Measurements from ENCODE around the gene GREB1L. TPM values are rescaled to one million over a fixed set of nuclear protein-coding genes. Genes with fewer than 3 reads are reported as not detected.
A peak's percentile ranks its signal among the peaks of the same experiment; 100 is the strongest.
"Not testable (repeated sequence)": the region's sequence is repeated elsewhere in the genome, so short reads cannot be mapped to it uniquely, and the experiment has no call there.

The GREB1L gene
- total RNA-seq, 1 donor from 2014 or later: 7.2 TPM

DNA sequence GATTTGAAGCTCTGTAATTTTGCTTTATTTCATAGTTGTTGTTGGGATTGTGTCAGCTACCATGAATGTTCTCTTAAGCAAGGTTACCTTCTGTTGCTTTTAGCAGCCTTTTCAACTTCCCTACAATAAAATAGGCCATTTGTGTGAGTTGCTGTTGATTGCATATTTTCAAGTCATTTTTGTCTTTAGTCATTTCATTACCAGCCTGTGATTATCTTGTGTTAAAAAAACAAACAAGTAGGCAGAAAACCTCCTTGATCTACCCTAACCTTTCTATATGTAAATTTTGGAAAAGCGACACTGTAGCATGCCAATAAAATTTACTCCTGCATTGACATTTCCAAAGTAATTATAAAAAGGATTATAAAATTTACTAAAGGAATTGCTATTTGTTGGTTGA is 19.3 kb downstream of the GREB1L start:
- intact Hi-C loops (cut with micrococcal nuclease): no loop called here
- no peak for DNase-seq
- ATAC-seq: no peak

DNA sequence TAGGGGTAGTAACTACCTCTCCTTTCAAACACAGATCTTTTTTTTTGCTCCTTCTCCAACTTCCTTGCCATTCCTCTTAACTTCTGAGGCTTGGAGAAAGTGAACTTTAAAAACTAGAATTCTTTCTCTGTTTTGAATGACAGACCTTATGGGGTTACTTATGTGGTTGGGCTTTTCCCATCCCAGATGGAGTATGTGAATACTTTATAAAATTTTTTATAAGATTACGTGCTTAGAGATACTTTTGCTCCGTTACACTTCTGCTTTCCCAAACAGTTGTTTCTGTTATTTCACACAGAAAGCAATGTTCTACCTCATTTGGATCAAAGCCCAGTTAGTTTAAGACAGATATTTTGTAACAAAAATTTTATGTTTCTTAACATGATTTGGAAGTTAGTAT is 20.2 kb downstream of the GREB1L start:
- DNase-seq: no peak
- ATAC-seq: no peak
- intact Hi-C loops (cut with micrococcal nuclease): no loop called here

DNA sequence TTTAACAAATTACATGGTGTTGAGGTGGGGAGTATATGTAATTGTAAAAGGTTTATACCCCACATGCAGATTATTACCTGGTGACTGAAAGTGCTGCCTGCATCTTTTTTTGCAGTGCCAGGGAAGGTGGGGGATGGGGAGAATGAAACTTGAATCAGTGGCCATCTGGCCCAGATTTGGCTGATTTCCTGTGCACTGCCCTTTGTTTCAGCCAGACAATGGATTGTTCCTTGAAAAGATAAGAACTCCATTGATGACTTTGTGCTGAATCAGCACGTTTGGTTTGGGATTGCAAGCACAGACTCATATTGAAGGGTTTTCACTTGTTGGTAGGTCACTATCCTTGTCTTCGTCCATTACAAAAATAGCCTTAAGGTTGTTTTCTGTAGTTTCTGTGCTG is 20.9 kb downstream of the GREB1L start:
- no peak for ATAC-seq
- no peak for DNase-seq
- intact Hi-C loops (cut with micrococcal nuclease): no loop called here

DNA sequence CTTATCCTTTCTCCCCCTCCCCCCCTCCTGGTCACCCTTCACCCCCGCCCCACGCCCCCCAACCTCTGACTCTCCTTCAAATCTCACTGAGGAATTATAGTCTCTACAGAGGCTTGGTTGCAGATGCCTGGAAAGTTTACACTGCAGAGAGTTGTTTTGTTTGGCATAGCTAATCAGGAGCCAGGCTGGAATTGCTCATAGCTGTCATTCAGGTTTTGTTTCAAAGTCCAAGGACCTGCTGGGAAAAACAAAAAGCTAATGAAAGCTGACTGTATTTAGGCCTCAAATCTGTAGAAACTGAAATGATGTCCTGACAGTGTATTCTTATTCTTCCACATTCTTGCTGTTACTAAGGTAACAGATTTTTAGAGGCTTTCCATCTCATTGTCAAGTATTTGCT is 22.6 kb downstream of the GREB1L start:
- intact Hi-C loops (cut with micrococcal nuclease): no loop called here
- ATAC-seq (peak; percentile 62), DNase-seq (no peak)

DNA sequence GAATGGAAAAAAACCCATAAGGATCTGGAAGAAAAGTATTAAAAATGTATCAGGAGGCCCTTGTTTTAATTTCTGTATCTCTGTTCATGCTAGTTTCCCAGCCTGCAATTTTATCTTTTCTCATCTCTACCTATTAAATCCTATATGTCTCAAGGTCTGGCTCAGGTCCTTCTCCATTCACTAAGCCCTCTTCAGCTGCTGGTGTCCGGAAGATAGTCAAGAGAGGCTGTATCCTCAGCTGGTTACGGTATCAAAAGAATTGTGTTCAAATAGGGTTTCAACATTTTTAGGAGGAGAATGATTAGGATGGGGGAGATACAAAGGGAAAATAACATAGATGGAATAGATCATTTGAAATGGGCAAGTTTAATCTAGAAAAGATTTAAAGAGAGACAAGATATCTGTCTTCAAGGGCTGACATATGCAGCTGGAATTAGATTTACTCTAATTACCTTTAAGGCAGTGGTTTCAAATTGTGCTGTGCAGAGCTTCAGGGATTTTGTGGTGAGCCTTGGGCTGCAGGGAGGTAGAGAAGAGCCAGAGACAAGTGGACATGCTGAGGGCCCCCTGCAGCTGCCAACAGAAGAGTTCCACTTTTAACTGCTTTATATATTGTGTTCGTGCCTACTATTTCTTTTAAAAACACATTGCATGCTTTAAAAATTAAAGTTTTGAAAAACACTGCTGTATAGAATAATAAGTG is 24.1 kb downstream of the GREB1L start:
- ATAC-seq: peak; percentile 38

DNA sequence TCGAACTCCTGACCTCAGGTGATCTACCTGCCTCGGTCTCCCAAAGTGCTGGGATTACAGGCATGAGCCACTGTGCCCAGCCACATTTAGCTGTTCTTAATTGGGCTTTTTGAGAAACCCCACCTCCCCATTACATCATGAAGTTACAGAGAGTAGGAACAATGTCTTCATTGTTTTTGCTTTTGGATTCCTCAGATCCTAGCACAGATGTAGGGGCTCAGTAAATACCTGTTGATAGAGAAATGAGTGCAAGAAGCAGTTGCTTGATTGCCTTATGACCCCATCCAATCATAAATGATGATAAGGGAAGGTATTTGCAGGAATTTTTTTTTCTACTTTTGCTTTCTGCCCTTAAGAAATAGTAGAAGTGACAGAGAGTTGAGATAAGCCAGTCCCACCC is 25.4 kb downstream of the GREB1L start:
- ATAC-seq: no peak
- intact Hi-C loops (cut with micrococcal nuclease): no loop called here
- no peak for DNase-seq

More for the DNA sequence above, 24.1 kb downstream of the GREB1L start:
- no peak for DNase-seq
- intact Hi-C loops (cut with micrococcal nuclease): no loop called here

DNA sequence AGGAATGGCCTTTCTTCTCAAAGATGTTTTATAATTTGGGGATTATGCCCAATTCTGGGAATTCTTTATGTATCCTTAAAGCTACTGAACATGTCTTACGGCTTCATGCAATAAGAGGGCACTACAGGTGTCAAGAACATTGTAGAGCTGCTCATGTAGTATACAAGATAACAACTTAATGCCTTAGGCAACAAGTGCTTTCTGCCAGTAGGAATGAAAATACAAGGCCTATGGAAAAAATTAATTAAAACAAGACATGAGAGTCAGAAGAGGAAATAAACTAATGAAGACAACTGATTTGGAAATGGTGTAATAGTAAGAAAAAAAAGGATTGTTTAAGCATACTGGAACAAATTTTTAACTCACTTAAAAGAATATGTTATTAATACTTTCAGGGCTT is 27.3 kb downstream of the GREB1L start:
- intact Hi-C loops (cut with micrococcal nuclease): no loop called here
- no peak for ATAC-seq
- DNase-seq: no peak

DNA sequence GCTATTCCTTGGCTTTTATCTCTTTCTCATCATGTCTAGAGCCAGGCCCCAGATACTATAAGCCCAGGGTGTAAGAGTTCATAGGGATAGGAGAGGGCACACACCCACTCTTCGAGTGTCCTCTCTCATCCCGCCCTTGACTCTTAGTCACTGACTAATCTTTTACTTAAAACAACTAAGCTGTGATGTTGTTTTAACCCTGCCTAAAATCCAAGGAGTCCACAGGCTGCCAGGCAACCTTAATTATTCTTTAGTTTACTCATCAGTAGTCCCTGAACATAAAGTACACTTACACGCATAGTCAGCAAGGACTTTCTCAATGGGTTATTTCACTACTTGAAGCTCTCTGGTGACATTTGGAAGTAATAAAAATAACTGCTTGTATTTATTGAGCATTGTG is 28.4 kb downstream of the GREB1L start:
- intact Hi-C loops (cut with micrococcal nuclease): loop anchor here (2.0 kb wide), 1 partner anchor 54 kb away; no protein-coding TSS in a partner anchor
- DNase-seq (no peak), ATAC-seq (no peak)

DNA sequence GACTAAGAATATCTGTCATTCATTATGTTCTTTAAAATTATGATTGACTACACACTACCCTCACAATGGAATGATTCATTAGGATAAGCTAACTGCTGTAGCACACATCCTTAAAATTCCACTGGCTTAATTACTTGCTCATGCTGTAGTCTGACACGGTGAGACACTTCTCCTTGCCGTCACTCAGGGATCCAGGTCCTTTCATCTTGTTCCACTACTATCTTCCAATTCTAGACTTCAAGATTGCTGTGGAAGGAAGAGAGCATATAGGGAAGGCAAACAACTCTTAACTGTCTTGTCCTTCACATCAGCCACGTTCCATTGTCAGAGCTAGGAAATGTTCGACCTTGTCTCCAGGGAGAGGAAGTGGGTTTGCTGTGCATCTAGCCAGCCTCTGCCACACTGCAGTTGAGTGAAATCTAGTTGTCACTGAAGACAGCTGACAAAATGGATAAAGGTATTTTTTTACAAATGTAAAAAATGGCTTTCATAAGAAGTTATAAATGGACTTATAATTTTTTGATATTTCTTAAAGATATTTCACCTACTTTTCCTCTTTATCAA is 30.1 kb downstream of the GREB1L start:
- DNase-seq (no peak), ATAC-seq (peak; percentile 33)
- intact Hi-C loops (cut with micrococcal nuclease): no loop called here

DNA sequence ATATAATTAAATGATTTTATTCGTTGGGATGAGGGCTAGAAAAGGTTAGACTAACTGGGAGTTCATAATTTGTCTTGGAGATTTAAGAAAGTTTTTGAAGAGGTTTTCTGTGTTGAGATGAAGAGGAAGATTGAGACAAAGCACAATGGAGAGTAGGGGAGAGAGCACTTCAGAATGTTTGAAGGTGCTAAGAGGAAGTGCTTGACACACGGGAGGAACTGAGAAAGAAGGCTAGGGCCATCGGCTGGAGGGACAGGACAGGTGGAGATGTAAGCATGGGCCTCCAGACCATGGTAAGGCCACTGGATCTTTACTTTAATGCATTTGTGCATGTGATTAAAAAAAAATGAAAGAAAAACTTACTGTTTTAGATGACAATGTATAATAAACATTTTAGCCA is 31.5 kb downstream of the GREB1L start:
- ATAC-seq (no peak), DNase-seq (no peak)
- intact Hi-C loops (cut with micrococcal nuclease): no loop called here

DNA sequence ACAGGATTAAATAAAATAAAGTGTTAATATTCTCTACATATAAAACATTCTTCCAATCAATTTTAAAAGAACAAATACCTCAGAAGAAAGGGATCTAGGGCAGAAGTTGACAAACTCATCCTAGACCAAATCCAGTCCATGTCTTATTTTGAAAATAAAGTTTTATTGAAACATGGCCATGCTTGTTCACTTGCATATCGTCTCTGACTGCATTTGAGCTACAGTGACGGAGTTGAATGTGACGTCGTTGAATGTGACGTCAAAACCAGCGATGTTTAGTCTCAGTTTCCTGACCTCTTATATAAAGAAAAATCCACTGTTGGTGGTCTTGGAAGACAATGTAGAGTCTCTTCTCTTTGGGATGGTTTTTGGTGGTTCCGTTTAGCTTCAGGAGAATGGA is 33.6 kb downstream of the GREB1L start:
- intact Hi-C loops (cut with micrococcal nuclease): no loop called here
- DNase-seq (no peak), ATAC-seq (no peak)

DNA sequence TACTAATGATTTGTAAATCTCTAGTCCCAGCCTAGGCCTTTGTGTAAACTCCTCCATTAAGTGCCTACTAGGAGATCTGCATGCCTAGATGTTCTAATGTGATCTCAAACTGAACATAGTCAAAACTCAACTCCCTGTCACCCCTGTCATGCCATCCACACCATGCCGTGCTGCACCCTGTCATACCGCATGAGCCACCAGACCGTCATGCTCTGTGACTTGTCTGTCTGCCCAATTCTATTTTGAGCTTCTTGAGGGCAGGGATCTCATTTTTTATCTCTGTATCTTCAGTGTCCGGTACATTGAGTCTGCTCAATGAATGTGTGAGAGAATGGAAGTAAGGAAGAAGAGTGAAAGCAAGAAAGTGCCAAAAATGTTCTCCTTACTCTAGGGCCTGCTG is 35.5 kb downstream of the GREB1L start:
- DNase-seq (peak; percentile 50), ATAC-seq (peak; percentile 98)
- intact Hi-C loops (cut with micrococcal nuclease): no loop called here

DNA sequence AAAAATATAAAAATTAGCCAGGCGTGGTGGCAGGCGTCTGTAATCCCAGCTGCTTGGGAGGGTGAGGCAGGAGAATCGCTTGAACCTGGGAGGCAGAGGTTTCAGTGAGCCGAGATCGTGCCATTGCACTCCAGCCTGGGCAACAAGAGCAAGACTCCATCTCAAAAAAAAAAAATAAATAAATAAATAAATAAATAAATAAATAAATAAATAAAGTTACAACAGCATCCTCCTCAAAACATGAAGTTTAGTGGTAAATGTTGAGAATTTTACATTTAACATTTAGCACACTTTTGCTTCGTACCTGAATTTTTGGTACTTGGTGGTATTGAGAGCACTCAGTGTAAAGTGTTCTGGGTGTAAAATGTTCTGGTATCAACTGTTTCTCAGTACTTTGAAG is 36.2 kb downstream of the GREB1L start:
- intact Hi-C loops (cut with micrococcal nuclease): not testable (repeated sequence)

DNA sequence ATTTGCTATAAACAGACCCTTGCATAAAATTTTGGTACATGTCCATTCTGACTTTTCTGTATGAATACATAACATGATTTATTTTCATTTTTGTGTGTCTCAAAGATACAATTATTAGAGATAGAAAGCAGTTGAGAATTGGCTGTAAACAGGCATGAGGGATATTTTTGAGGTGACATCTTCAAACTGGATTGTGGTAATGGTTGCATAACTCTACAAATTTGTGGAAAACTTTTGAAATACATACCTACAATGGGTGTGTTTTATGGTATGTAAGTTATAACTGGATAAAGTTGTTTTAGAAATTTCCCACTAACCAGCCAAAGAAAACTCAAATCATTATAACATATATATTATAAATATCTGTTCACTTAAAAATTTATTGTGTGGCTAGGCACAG is 39.6 kb downstream of the GREB1L start:
- intact Hi-C loops (cut with micrococcal nuclease): no loop called here
- ATAC-seq (no peak), DNase-seq (no peak)

More for the DNA sequence above, 36.2 kb downstream of the GREB1L start:
- DNase-seq, ATAC-seq: not testable (repeated sequence)

DNA sequence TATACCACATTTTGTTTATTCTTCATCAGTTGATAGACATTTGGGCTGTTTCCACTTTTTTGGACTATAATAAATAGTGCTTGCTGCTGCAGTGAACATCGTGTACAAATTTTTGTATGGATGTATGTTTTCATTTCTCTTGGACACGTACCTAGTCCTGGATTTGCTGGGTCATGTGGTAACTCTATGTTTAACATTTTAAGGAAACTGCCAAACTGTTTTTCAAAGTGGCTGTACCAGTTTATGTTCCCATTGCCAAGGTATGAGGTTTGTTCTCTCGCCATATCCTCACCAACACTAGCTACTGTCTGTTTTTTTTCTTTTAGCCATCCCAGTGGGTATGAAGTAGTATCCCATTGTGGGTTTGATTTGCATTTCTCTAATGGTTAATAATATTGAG is 42.5 kb downstream of the GREB1L start:
- intact Hi-C loops (cut with micrococcal nuclease): no loop called here
- DNase-seq (no peak), ATAC-seq (no peak)

DNA sequence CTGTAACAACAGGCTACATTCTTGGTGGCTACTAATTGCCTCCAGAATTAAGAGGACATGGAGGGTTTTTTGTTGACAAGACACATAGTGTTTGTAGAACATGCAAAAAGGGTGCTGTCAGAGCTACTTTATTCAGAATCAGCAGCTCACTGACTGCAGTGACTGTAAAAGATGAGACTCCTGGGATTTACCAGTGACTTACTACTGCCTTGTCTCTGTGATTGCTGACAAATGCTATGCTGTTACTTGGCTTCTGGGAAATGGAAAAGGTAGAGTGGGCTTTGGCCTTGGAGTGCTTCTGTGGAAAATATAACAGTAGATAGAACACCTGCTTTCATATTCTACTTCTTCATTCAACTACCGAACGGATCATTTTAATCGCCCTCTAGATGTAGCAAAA is 47.8 kb downstream of the GREB1L start:
- intact Hi-C loops (cut with micrococcal nuclease): no loop called here
- DNase-seq (no peak), ATAC-seq (no peak)

DNA sequence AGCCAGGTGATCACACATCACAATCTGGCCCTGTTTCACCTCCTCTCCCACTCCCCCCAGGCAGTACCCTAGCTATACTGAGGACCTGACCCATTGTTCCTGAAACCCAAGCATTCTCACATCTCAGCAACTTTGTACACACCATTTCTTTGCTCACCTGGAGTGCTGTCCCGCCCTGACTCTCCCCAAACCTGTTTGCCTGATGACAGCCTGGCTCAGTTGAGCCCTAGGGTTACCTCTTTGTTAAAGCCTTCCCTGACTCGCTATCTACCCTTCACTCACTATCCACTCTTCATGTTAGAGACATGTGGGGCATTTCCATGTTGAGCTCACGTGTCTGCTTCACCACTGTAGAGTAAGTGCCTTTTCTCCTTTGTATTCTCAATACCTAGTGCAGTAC is 49.1 kb downstream of the GREB1L start:
- intact Hi-C loops (cut with micrococcal nuclease): no loop called here
- ATAC-seq (no peak), DNase-seq (no peak)

DNA sequence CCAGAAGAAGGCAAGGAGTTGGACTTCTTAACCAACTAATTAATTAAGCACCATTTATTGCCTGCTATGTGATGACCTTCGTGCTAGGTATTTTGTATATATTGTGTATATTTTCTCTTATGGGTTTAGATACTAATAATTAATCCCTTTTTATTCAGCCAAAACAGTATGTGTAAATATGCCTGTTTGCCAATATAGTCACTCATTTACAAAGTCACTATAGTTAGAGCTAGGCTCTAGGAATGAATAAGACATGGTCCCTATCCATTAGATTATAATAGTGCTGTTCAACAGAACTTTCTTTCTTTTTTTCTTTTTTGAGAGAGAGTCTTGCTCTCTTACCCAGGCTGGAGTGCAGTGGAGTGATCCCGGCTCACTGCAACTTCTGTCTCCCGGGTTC is 51.4 kb downstream of the GREB1L start:
- ATAC-seq (no peak), DNase-seq (no peak)
- intact Hi-C loops (cut with micrococcal nuclease): no loop called here

DNA sequence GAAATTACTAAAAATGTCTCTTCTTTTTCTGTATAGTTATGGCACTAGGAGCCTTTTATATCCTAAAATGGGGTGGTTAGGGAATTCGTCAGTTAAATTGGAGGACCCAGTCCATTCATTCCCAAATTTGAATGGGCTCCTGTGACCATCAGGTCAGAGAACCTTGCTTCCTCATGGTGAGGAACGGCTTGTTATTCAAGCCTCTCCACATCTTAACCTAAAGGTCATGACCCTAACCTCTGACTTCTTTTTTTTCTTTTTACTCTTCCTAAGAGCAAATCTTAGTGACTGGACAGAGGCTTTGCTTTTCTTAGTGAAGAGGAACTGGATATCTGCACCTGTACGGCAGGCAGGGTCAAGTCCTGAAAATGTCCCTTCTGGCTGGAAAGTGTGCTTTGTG is 53.1 kb downstream of the GREB1L start:
- DNase-seq: no peak
- intact Hi-C loops (cut with micrococcal nuclease): no loop called here
- no peak for ATAC-seq

DNA sequence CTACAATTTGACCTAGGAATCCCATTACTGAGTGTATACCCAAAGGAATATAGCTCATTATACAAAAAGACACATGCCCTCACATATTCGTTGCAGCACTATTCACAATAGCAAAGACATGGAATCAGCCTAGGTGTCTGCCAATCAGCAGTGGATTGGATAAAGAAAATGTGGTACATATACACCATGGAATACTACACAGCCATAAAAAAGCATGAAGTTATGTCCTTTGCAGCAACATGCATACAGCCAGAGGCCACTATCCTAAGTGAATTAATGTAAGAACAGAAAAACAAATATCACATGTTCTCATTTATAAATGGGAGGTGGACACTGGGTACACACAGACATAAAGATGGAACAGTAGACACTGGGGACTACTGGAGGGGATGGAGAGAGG is 54.0 kb downstream of the GREB1L start:
- intact Hi-C loops (cut with micrococcal nuclease): no loop called here
- no peak for DNase-seq
- ATAC-seq: no peak

DNA sequence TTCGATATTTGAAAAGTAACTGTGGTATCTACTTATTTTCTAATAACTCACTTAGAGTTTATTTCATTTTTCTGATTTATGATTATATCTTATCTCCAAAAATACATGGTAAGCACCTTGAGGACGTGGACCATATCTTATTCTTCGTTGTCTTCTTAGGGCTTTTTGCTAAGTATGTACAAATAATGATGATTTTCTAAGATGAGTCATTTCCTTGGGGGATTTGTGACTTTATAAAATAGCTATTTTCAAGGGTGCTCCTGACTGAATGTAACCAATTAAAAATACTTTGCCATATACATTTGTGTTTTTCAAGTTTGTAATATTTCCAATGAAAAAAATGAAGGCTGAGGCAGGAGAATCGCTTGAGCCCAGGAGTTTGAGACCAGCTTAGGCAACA is 56.3 kb downstream of the GREB1L start:
- intact Hi-C loops (cut with micrococcal nuclease): no loop called here
- no peak for DNase-seq
- no peak for ATAC-seq
